HUES6 (cell line): ENCODE data around the gene TSPAN9.

ENCODE experiments used
- H3K27ac ChIP-seq: 2 replicates; pipeline ENCODE4 v1.7.0; 2013; ENCODE audit warnings: low read depth, mild to moderate bottlenecking, low read length, inconsistent platforms
- H3K27me3 ChIP-seq: 2 replicates; pipeline ENCODE4 v1.6.1; 2013; ENCODE audit warnings: low read length; ENCODE audit not compliant: control insufficient read depth, insufficient read depth
- H3K36me3 ChIP-seq: 2 replicates; pipeline ENCODE4 v1.6.1; 2013; ENCODE audit warnings: low read length; ENCODE audit not compliant: control insufficient read depth, insufficient read depth
- H3K4me1 ChIP-seq: 2 replicates; pipeline ENCODE4 v1.6.1; 2013; ENCODE audit warnings: low read length; ENCODE audit not compliant: control insufficient read depth, insufficient read depth
- H3K4me3 ChIP-seq: 2 replicates; pipeline ENCODE4 v1.5.1; 2013; ENCODE audit warnings: low read depth, low read length
- H3K9ac ChIP-seq: one replicate; pipeline ENCODE4 v1.6.1; 2013; ENCODE audit warnings: mild to moderate bottlenecking, low read length
- H3K9me3 ChIP-seq: 2 replicates; pipeline ENCODE4 v1.6.1; 2013; ENCODE audit warnings: low read depth, low read length; ENCODE audit not compliant: control insufficient read depth, insufficient read depth

The TSPAN9 gene

DNA sequence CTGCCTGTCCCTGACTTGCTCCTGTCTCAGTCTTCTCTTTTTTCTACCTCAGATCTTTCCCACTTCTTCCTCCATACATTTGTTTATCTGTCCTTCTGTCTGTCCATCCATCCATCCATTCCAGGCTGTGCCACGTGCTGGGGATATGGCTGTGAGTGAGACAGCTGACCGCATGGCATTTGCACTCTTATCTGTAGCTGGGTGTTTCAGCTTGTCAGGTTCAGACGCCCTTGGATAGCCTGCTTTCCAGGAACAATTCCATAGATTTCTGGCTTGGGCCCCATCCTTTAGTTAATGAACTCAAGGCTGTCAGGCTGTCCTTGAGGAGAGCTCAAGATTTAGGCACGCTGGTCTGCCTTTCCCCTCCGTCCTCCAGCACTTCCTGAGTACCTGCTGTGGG lies 116.6 kb downstream of the TSPAN9 start:
- Histone ChIP-seq H3K27ac (no peak overlapping the region), H3K27me3 (peaks cover 2% of the 10 kb centered on the region), H3K4me3 (no peak overlapping the region), H3K9ac (no peak overlapping the region), H3K9me3 (no peaks in the 10 kb centered on the region), H3K36me3 (no peaks in the 10 kb centered on the region), H3K4me1 (peaks cover 15% of the 10 kb centered on the region; the same call in 1 of the 2 replicates)

DNA sequence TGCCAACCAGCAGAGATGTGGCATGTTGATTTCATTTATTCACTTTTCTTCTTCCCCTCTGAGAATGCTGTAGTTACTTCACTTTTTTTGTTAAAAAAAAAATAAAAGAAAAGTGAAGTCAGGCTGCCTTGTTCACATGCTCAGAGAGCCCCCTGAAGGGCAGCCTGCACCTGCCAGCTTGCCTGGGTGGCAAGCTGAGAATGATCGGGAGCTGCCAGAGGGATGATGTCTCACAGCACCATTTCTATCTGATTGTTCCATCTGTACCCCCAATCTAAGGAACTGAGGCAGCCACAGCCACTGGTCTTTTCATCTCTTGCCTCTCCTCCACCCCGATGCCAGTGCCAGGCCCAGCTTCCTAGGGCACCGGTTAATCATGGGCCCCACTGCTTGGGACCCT lies 118.2 kb downstream of the TSPAN9 start:
- Histone ChIP-seq H3K9ac (no peak overlapping the region), H3K36me3 (no peaks in the 10 kb centered on the region), H3K27ac (no peak overlapping the region), H3K4me3 (no peak overlapping the region), H3K9me3 (no peaks in the 10 kb centered on the region), H3K4me1 (peaks cover 20% of the 10 kb centered on the region; the same call in 1 of the 2 replicates), H3K27me3 (peaks cover 16% of the 10 kb centered on the region)

DNA sequence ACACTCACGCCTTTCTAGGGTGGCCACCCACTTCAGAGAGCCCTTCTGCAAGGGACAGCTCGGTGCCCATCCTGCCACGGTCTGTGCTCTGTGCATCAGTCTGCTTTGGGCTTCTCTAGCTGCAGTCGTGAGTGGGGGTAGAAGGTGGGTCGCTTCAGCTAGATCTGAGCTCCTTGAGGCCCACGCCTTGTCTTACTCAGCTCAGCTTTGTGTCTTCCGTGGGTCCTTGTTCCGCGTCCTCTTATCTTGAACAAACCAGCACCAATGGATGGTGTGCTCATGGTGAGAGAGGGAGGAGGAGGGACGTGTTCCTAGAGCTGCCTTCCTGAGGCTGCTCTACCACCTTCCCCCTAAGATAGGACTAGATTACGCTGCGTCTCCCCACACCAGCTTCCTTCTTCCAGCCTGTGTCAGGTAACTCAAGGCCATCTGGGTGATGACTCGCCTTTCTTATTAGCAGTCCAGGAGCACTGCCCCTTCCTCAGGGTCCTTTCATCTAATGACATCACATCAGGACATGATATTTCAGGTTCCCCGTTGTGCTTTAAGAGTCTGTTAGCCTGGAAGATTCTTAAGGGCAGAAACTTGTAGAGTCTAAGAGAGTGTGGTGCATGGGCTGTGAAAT lies 118.8 kb downstream of the TSPAN9 start:
- no peak overlapping the region for H3K9ac ChIP-seq
- peaks cover 22% of the 10 kb centered on the region for H3K27me3 ChIP-seq
- H3K36me3 ChIP-seq = no peaks in the 10 kb centered on the region
- no peak overlapping the region for H3K4me3 ChIP-seq
- H3K9me3 ChIP-seq = no peaks in the 10 kb centered on the region
- H3K27ac ChIP-seq = no peak overlapping the region
- peaks cover 21% of the 10 kb centered on the region for H3K4me1 ChIP-seq

DNA sequence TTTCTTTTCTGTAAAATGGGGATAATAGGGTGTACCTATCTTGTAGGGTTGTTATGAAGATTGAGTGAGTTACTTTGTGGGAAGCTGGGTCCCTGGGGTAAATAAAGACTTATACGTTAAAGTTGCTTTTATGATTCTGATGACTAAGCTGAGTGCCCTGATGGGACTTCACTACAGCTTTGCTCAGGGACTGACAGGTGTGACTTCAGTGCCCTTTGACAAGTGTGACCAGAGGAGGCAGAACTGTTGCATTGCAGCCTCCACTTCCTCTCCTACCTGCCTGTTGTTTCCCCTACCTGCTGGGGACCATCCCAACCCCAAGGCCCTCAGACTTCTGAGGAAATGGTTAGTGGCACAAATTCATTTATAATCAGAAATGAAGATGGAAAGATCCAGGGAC lies 119.3 kb downstream of the TSPAN9 start:
- no peak overlapping the region for H3K4me3 ChIP-seq
- no peaks in the 10 kb centered on the region for H3K36me3 ChIP-seq
- H3K27ac ChIP-seq = no peak overlapping the region
- peaks cover 26% of the 10 kb centered on the region for H3K4me1 ChIP-seq
- H3K9ac ChIP-seq = no peak overlapping the region
- H3K27me3 ChIP-seq = peaks cover 27% of the 10 kb centered on the region
- no peaks in the 10 kb centered on the region for H3K9me3 ChIP-seq

DNA sequence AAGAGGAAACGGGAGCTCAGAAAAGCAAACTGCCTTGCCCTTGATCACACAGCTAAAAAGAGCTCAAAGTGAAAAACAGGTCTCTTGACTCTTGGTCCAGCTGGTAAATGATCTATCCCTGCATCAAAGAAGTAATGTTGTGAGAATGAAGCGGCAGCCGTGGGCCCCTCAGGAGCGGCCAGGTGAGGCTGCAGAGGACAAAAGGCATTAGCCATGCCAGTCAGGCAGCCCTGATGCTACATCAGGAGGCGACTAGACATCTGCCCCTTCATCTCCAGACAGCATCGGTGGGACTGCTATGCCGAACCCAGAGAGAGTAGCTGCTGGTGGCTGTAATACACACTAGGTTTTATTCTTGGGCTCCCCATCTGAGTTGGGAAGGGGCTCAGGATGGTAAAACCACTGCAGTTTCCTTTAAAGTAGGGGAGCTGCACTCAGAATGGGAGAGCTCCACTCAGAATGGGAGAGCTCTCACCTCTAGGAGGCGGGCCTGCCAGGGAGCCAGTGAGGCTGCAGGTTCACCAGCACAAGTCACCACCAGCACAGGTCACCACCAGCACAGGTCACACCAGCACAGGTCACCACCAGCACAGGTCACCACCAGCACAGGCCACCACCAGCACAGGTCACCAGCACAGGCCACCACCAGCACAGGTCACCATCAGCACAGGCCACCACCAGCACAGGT lies 120.1 kb downstream of the TSPAN9 start:
- H3K9ac ChIP-seq = no peak overlapping the region
- no peak overlapping the region for H3K27ac ChIP-seq
- H3K36me3 ChIP-seq = no peaks in the 10 kb centered on the region
- no peaks in the 10 kb centered on the region for H3K9me3 ChIP-seq
- peaks cover 35% of the 10 kb centered on the region for H3K27me3 ChIP-seq
- no peak overlapping the region for H3K4me3 ChIP-seq
- H3K4me1 ChIP-seq = peaks cover 33% of the 10 kb centered on the region

DNA sequence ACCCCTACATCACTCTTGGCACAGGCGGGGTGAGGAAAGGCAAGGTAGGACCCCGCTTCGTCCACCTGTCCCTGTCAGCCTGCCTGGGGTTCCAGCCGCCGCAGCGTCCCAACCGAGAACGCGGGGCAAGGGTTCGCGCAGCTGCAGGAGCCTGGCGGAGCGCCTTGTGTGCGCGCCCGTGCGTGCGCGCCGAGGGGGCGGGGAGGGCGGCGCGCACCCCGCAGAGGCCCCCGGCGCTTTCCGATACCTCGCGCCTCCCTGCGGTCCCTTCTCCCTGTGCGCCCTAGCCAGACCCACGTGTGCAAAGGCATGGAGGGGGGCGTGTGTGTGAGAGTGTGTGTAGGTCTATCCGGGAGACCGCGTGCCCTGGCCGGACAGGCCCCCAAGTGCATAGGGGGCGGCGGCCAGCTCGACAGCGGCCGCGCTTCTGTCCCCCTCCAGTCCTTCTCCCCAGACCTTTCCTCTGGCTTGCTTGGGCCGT lies 122.4 kb downstream of the TSPAN9 start:
- H3K4me1 ChIP-seq = peaks cover 44% of the 10 kb centered on the region
- H3K9me3 ChIP-seq = no peaks in the 10 kb centered on the region
- peak overlapping the region; percentile 74 for H3K4me3 ChIP-seq
- H3K27ac ChIP-seq = no peak overlapping the region
- no peaks in the 10 kb centered on the region for H3K36me3 ChIP-seq
- peak overlapping the region; percentile 61 for H3K9ac ChIP-seq
- H3K27me3 ChIP-seq = peaks cover 41% of the 10 kb centered on the region

DNA sequence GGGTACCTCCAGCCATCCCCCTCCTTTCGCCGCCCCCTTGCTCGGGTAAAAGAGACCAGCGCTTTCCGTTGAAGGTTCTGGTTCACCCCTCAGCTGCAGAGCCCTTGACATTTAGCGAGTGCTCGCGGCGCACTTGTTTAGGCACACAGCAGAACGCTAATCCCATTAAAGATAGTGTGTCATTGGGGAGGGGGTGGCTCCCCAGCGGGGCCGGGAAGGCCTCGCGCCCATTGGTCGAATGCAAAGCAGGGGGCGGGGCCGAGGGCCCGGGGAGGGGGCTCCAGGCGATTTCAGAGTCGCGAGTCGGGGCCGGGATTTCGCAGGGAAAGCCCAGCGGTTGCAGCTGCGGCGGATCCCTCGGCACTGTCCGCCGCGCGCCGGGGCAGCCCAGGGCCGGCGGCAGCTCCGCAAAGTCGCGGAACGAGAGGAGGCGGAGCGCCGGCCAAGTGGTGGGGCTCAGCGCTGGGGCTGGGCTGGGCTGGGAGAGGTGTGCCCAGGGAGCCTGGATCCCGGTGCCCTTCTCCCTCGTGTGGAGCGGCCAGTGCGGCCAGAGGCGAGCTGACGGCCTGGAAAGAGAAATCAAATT lies 122.9 kb downstream of the TSPAN9 start:
- H3K27ac ChIP-seq = no peak overlapping the region
- no peaks in the 10 kb centered on the region for H3K36me3 ChIP-seq
- H3K9me3 ChIP-seq = no peaks in the 10 kb centered on the region
- H3K27me3 ChIP-seq = peaks cover 41% of the 10 kb centered on the region
- peak overlapping the region; percentile 61 for H3K9ac ChIP-seq
- peak overlapping the region; percentile 74 for H3K4me3 ChIP-seq
- H3K4me1 ChIP-seq = peaks cover 44% of the 10 kb centered on the region

DNA sequence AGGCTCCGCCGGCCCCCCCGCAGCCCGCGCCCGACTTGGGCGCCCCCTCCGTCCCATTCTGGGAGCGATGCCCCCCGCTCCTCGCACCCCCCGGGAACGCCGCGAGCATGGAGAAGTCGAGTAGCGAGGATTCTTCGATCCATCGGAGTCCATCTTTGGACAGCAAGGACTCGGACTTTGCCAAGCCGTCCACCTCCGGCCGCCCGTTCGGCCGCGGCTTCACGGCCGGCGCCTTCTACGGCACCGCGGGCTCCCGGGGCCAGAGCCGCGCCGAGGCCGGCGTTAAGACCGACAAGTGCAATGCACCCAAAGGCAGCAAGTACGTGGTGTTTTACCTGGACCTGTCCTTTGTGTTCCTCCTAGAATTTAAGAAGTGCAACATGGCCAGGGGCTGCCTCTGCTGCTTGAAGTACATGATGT lies 123.6 kb downstream of the TSPAN9 start:
- peaks cover 41% of the 10 kb centered on the region for H3K27me3 ChIP-seq
- no peak overlapping the region for H3K27ac ChIP-seq
- H3K36me3 ChIP-seq = no peaks in the 10 kb centered on the region
- peaks cover 42% of the 10 kb centered on the region for H3K4me1 ChIP-seq
- H3K4me3 ChIP-seq = peak overlapping the region; percentile 74
- H3K9ac ChIP-seq = peak overlapping the region; percentile 35
- H3K9me3 ChIP-seq = no peaks in the 10 kb centered on the region

DNA sequence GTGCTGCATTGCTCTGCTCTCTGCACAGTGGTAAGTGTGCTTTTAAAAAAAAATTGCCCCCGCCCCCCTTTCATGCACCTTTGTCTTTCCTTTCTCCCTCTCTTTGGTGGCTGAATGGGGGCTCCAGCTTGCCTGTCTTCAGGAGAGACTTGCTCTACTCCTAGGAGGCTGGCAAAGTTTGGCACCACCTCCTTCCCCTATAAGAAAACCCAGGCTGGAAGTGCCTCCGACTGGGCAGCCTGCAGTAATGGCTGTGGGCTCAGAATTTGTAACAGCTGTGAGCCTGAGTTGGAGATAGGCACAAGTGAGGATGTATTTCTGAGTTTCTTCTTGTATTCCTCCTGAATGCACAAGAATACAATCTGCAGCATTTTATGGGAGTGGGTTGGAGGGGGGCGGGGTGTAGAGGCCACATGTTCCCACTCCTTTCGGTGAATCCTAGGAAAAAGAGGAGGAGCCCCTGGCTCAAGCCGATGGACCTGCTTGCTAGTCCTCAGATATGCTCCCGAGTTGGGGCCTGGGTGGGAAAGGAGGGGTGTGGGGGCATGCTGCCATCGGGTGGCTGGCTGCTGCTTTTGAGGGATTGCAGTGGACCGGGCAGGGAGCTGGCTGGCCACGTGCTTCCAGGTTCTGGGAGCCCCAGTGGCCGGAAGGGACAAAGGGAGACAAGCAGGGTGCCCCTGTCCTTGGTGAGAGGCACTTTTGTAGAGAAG lies 124.3 kb downstream of the TSPAN9 start:
- Histone ChIP-seq H3K4me1 (peaks cover 36% of the 10 kb centered on the region), H3K9me3 (no peaks in the 10 kb centered on the region), H3K4me3 (peak overlapping the region; percentile 74), H3K9ac (no peak overlapping the region), H3K27ac (no peak overlapping the region), H3K36me3 (no peaks in the 10 kb centered on the region), H3K27me3 (peaks cover 41% of the 10 kb centered on the region)

DNA sequence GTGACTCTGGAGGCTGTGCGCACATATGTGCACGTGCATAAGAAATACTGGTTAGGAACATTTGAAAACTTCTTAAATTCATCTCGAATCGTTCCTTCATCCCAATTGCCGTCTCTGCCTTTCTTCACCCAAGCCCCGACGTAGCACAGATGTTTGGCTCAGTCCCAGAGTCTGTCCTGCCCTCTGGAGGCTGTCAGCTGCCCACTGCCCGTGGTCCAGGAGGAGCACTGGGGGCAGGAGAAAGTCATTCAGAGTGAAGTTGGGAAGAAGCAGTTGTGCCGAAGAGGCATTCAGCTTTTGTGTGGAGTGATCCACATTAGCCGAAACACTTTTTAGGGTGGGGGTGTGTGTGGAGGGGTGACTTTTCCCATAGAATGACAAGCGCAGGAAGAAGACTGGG lies 124.9 kb downstream of the TSPAN9 start:
- H3K4me1 ChIP-seq = peaks cover 31% of the 10 kb centered on the region
- H3K4me3 ChIP-seq = no peak overlapping the region
- no peaks in the 10 kb centered on the region for H3K36me3 ChIP-seq
- H3K9me3 ChIP-seq = no peaks in the 10 kb centered on the region
- H3K27me3 ChIP-seq = peaks cover 41% of the 10 kb centered on the region
- no peak overlapping the region for H3K9ac ChIP-seq
- H3K27ac ChIP-seq = no peak overlapping the region
